Stomach (tissue), 4 donors: ENCODE measurements around the gene OPHN1.

ENCODE experiments used
- EP300 ChIP-seq: sonication (generic); formaldehyde crosslinking; IDR thresholded peaks from one replicate; pipeline ENCODE4 v1.6.1; 2017; ENCODE audit warnings: antibody characterized with exemption
- POLR2A ChIP-seq, 4 donors: fragments of 450-650 bp; IDR thresholded peaks; one replicate each; pipeline ENCODE4 v1.6.1; 2016; ENCODE audit warnings: antibody characterized with exemption in 4 of 4, control low read depth in 2 of 4, mild to moderate bottlenecking in 1 of 4, moderate library complexity in 1 of 4
- POLR2AphosphoS5 ChIP-seq, 3 donors: sonication (generic); formaldehyde crosslinking; IDR thresholded peaks; one replicate each; pipeline ENCODE4 v1.6.1; 2016; ENCODE audit warnings: antibody characterized with exemption in 3 of 3
- TF ChIP-seq, protein P1 (sequence below), 7 experiments: fragments of 450-650 bp in 4 of 7; fragments of 200-600 bp in 3 of 7; sonication (generic) in 3 of 7; IDR thresholded peaks; one replicate each; pipeline ENCODE4 v1.5.1; 2016 to 2019; ENCODE audit warnings: antibody characterized with exemption in 7 of 7, control low read depth in 2 of 7, mild to moderate bottlenecking in 1 of 7

DNA sequence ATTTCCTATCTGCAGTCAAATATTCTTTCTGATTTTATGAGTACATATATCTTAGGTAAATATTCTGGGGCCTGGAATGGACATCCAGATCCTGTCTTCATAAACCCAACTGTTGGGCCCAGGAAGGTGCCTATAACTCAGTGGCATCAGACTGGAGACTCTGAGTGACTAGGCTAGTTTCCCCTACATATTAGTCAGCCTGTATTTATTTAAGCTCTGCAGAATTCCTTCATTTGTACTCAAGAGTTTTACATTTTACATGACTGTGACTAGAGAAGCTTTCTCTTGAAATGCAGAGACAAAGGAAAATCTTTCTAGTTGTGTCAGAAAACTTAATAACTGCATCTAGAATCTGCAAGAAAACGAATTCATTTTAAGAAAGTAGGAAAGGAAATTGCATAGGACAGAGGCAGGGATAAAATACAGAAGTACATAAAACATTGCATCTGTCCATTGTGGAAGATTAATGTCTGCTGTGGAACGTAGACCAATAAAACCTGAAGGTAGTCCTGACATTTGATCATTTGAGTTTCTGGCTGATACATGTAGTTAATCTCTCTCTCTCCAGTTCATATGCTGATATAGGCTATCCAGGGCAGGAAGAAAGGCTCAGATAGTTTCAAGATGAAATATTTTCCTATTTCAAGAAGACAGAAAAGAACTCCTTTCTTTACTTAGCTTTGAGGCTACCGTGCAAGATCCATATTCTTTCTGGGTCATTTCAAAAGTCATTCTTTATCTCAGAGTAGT lies 78.2 kb downstream of the OPHN1 start:
- TF ChIP-seq, protein P1, sequence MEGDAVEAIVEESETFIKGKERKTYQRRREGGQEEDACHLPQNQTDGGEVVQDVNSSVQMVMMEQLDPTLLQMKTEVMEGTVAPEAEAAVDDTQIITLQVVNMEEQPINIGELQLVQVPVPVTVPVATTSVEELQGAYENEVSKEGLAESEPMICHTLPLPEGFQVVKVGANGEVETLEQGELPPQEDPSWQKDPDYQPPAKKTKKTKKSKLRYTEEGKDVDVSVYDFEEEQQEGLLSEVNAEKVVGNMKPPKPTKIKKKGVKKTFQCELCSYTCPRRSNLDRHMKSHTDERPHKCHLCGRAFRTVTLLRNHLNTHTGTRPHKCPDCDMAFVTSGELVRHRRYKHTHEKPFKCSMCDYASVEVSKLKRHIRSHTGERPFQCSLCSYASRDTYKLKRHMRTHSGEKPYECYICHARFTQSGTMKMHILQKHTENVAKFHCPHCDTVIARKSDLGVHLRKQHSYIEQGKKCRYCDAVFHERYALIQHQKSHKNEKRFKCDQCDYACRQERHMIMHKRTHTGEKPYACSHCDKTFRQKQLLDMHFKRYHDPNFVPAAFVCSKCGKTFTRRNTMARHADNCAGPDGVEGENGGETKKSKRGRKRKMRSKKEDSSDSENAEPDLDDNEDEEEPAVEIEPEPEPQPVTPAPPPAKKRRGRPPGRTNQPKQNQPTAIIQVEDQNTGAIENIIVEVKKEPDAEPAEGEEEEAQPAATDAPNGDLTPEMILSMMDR (IDR thresholded peaks at IDR 0.05) = no peak
- no peak for TF ChIP-seq POLR2A (IDR thresholded peaks at IDR 0.05)
- no peak for TF ChIP-seq EP300
- TF ChIP-seq POLR2AphosphoS5 (IDR thresholded peaks at IDR 0.05) = no peak
